HAP-1 (cell line): ENCODE results near the gene CASP6.

ENCODE experiments used
- DNase-seq, 2 experiments: peaks; one replicate each; pipeline ENCODE4 v3.0.0-alpha.2; 2016 to 2020; ENCODE audit warnings: low spot score in 2 of 2
- H3K27me3 ChIP-seq: fragments of 250-450 bp; sonication (Bioruptor Pico); 2 replicates; pipeline ENCODE4 v1.5.1; 2020; ENCODE audit warnings: low read depth, mild to moderate bottlenecking, moderate library complexity
- H3K36me3 ChIP-seq: fragments of 250-450 bp; sonication (Bioruptor Pico); replicated peaks from 2 replicates; pipeline ENCODE4 v1.5.1; 2020; ENCODE audit warnings: mild to moderate bottlenecking
- H3K4me1 ChIP-seq: fragments of 250-450 bp; sonication (Bioruptor Pico); 2 replicates; pipeline ENCODE4 v1.5.1; 2020; ENCODE audit warnings: mild to moderate bottlenecking
- H3K4me3 ChIP-seq: fragments of 250-450 bp; sonication (Bioruptor Pico); 2 replicates; pipeline ENCODE4 v1.5.1; 2020; ENCODE audit warnings: mild to moderate bottlenecking, moderate library complexity
- H3K9me3 ChIP-seq: fragments of 250-450 bp; sonication (Bioruptor Pico); 2 replicates; pipeline ENCODE4 v1.5.1; 2020; ENCODE audit warnings: mild to moderate bottlenecking, moderate library complexity
- in situ Hi-C: fragments of 300-500 bp; cut with MboI; formaldehyde crosslinking; loops from 3 replicates; pipeline ENCODE4 v1.14.3; 2020; ENCODE audit warnings: low sequenced_read_pairs, inconsistent platforms, mixed read lengths

CASP6 gene

DNA sequence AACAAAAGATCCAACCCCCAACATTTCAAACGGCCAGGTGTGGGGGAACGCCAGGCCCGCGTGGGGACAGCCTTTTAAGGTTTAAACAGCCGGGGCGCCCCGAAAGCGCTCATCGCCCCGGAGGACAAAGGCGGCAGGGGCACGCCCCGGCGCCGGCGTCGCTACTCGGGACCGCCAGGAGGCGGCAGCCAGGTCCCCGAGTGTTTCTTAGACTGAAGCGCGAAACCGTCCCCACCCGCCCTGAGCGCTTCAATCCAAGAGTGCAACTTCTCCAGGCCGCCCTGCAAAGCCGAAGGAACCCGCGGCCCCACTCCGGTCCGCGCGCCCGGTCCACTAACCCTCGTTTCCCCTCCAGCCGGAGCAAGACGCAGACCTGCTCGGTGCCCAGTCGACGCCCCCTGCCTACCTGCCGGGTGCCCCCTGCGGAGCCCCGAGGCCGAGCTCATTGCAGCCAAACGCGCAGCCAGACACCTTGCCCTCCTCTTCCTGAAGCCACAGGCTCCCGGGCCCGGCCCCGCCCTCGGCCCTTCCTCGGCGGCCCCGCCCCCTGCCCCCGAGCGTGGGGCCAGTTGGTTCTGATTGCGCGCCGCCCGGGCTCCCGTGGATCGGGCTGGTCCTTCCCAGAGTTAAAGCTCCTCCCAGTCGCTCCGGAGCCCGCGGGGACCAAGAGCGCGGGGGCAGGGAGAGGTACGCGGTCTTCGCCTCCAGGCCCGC, at the start of gene CASP6:
CASP6 (minus strand) TSS at position 496 of the 714 bp plus-strand sequence; CDS start at position 446, 50 bp downstream.
- H3K9me3 ChIP-seq, result no peaks in the 10 kb centered on the region
- DNase-seq, result peak; percentile 55 to 82
- H3K36me3 ChIP-seq, result no peaks in the 10 kb centered on the region
- peak within 1 kb of the TSS; percentile 77 for H3K4me3 ChIP-seq
- in situ Hi-C loops, result no loop called here
- peaks cover 4% of the 10 kb centered on the region for H3K4me1 ChIP-seq
- no peaks in the 10 kb centered on the region for H3K27me3 ChIP-seq

DNA sequence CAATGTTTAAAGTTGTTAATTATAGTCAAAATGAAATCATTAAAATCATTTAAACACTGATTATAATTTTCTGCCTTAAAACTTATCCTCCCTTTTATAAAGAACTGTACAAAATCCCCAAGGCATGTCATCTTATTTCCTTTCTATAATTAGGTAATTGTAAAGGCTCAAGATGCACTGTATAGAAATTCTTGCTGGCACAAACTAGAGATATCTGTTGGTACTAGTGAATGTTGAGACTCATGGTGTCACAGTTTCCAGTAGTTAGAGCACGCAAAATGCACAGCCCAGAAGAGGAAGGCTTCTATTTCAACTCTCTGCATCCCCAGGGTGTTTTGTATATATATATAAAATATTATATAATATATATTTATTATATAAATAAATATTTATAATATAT, 49.3 kb upstream of the CASP6 start:
- H3K9me3 ChIP-seq, result no peaks in the 10 kb centered on the region
- no peak overlapping the region for H3K4me3 ChIP-seq
- DNase-seq, result no peak
- H3K4me1 ChIP-seq, result no peaks in the 10 kb centered on the region
- in situ Hi-C loops, result no loop called here
- no peaks in the 10 kb centered on the region for H3K27me3 ChIP-seq
- H3K36me3 ChIP-seq, result no peaks in the 10 kb centered on the region

GRCh38 chr4:109751852-109752251, 48.6 kb upstream of the CASP6 start:
- H3K9me3 ChIP-seq, result no peaks in the 10 kb centered on the region
- H3K36me3 ChIP-seq, result no peaks in the 10 kb centered on the region
- no peaks in the 10 kb centered on the region for H3K27me3 ChIP-seq
- no peak for DNase-seq
- in situ Hi-C loops, result no loop called here
- H3K4me1 ChIP-seq, result no peaks in the 10 kb centered on the region
- no peak overlapping the region for H3K4me3 ChIP-seq

GRCh38 chr4:109750652-109751244, 47.5 kb upstream of the CASP6 start:
- H3K27me3 ChIP-seq, result no peaks in the 10 kb centered on the region
- DNase-seq, result no peak

DNA sequence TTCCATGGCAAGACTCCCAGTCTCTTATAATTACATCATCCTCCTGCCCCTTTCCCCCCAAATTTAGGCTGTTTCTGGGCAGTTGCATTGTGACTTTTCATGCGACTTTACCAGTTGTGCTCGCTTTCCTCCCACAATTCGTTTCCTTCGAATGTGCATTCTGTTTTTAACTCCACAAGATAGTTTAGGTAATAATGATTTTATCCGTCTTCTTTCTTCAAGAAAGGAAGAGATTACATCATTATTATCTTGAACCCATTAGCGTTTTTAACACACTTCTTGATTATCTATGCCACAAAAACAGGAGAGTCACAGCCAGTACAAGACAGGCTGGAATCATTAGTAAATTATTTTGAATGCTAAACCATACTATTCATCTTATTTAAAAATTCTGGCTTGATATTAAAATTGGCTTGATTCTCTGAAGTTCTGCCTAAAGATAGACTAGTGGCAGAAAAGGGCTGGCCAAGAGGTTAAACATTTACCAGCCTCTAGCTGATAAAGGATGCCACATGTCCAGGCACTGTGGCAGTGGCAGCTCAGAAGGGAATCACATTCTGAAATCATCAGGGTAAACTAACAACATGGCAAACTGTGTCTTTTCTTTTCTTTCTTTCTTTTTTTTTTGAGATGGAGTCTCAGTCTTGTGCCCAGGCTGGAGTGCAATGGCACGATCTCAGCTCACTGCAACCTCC, 46.3 kb upstream of the CASP6 start:
- no peaks in the 10 kb centered on the region for H3K36me3 ChIP-seq
- DNase-seq, result no peak
- no peaks in the 10 kb centered on the region for H3K27me3 ChIP-seq
- H3K4me3 ChIP-seq, result no peak overlapping the region
- H3K9me3 ChIP-seq, result no peaks in the 10 kb centered on the region
- H3K4me1 ChIP-seq, result no peaks in the 10 kb centered on the region
- in situ Hi-C loops, result no loop called here

More at GRCh38 chr4:109750652-109751244, 47.5 kb upstream of the CASP6 start:
- H3K4me3 ChIP-seq, result no peak overlapping the region
- in situ Hi-C loops, result no loop called here
- no peaks in the 10 kb centered on the region for H3K4me1 ChIP-seq
- no peaks in the 10 kb centered on the region for H3K36me3 ChIP-seq
- H3K9me3 ChIP-seq, result no peaks in the 10 kb centered on the region

DNA sequence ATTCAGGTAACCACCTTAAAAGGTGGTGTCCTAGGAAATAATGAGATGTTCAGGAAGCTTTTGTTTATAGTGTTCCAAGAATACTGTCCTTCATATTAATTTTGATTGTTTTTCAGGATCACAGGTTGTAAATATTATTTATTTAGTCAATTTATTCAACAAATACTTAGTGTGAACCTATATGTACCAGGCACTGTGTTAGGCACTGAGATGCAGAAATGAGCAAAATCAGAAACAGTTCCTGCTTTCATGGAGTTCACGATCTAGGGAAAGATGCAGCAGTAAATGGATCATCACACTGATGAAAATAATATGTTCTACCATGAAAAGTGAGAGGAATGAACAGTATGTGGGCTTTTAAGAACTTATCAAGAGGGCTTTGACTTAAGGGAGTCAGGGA, 44.9 kb upstream of the CASP6 start:
- Histone ChIP-seq H3K4me1 (no peaks in the 10 kb centered on the region), H3K4me3 (no peak overlapping the region), H3K27me3 (no peaks in the 10 kb centered on the region), H3K9me3 (no peaks in the 10 kb centered on the region), H3K36me3 (no peaks in the 10 kb centered on the region)
- DNase-seq, result no peak
- in situ Hi-C loops, result no loop called here

GRCh38 chr4:109746728-109747127, 43.5 kb upstream of the CASP6 start:
- H3K9me3 ChIP-seq, result no peaks in the 10 kb centered on the region
- no peaks in the 10 kb centered on the region for H3K27me3 ChIP-seq
- in situ Hi-C loops, result no loop called here
- DNase-seq, result no peak
- no peak overlapping the region for H3K4me3 ChIP-seq
- H3K4me1 ChIP-seq, result no peaks in the 10 kb centered on the region
- H3K36me3 ChIP-seq, result no peaks in the 10 kb centered on the region

- H3K4me3 ChIP-seq, result no peak overlapping the region
- no peaks in the 10 kb centered on the region for H3K4me1 ChIP-seq
- DNase-seq, result no peak
- no peaks in the 10 kb centered on the region for H3K9me3 ChIP-seq
- H3K27me3 ChIP-seq, result no peaks in the 10 kb centered on the region
- in situ Hi-C loops, result no loop called here
- H3K36me3 ChIP-seq, result no peaks in the 10 kb centered on the region
Measured at GRCh38 chr4:109745830-109746229, 42.6 kb upstream of the CASP6 start.

DNA sequence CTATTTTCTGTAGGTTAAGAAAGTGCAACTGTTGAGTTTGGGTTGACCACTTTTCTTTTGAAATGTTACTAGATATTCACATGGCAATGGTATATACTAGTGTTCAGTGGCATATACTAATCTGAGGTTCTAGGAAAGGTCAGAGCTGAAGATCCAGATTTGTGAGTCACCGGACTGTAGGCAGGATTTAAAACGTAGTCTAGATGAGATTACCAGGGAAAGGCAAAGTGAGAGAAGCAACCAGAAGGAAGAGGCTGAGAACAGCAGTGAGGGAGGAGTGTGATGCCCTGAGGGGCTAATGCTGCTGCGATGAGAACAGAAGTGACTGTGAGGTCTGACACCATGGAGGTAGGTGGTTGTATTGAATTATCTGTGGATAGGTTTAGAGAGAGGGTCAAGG, 36.3 kb upstream of the CASP6 start:
- no peak for DNase-seq
- Histone ChIP-seq H3K27me3 (no peaks in the 10 kb centered on the region), H3K4me1 (no peaks in the 10 kb centered on the region), H3K9me3 (no peaks in the 10 kb centered on the region), H3K4me3 (no peak overlapping the region), H3K36me3 (no peaks in the 10 kb centered on the region)
- in situ Hi-C loops, result no loop called here

DNA sequence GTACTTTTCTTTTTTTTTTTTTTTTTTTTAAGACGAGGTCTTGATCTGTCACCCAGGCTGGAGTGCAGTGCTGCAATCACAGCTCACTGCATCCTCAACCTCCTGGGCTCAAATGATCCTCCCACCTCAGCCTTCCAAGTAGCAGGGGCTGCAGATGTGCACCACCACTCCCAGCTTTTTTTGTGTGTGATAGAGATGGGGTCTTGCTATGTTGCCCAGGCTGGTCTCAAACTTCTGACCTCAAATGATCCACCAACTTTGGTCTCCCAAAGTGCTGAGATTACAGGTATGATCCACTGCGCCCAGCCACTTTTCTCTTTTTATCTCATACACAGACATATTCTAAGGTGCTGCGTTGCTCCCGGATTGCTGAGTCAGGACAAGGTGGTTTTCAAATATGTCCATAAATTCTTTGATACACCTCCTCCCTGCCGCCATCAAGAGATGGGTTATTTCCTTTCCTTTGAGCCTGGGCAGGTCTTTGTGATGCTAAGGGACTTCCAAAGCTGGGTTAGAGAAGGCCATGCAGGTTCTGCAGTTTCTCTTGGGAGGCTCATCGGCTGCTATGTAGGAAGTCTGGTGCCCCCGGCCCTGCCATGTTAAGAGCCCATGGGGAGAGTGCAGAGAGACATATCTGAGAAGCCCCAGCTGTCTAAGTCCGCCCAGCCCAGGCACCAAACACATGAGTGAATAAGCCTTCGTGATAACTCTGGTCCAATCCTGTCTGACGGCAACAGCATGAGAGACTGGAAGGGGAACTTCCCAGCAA, 35.0 kb upstream of the CASP6 start:
- no peaks in the 10 kb centered on the region for H3K9me3 ChIP-seq
- no peaks in the 10 kb centered on the region for H3K27me3 ChIP-seq
- in situ Hi-C loops, result no loop called here
- no peaks in the 10 kb centered on the region for H3K4me1 ChIP-seq
- H3K36me3 ChIP-seq, result no peaks in the 10 kb centered on the region
- no peak for DNase-seq
- no peak overlapping the region for H3K4me3 ChIP-seq

GRCh38 chr4:109735566-109736365, 32.5 kb upstream of the CASP6 start:
- H3K27me3 ChIP-seq, result no peaks in the 10 kb centered on the region
- no peaks in the 10 kb centered on the region for H3K36me3 ChIP-seq
- no peaks in the 10 kb centered on the region for H3K9me3 ChIP-seq
- in situ Hi-C loops, result no loop called here
- peaks cover 2% of the 10 kb centered on the region for H3K4me1 ChIP-seq
- no peak overlapping the region for H3K4me3 ChIP-seq
- DNase-seq, result no peak

- H3K4me3 ChIP-seq, result no peak overlapping the region
- in situ Hi-C loops, result no loop called here
- no peaks in the 10 kb centered on the region for H3K36me3 ChIP-seq
- H3K27me3 ChIP-seq, result no peaks in the 10 kb centered on the region
- peaks cover 8% of the 10 kb centered on the region for H3K4me1 ChIP-seq
- no peak for DNase-seq
- H3K9me3 ChIP-seq, result no peaks in the 10 kb centered on the region
Measured at GRCh38 chr4:109733728-109734127, 30.5 kb upstream of the CASP6 start.
